ENCODE results near the gene AUTS2. TPM values are rescaled to one million over a fixed set of nuclear protein-coding genes. Genes with fewer than 3 reads are reported as not detected.

Gene AUTS2
- total and polyA plus RNA-seq, 9 of the 15 experiments (the other 6 are each of a cell fraction or from before 2014, with no cell fraction given), result 0.58 TPM; not detected in 8

- Histone ChIP-seq H3K79me2 (ENCODE audit: control insufficient read depth, insufficient read depth, low read length) (no peaks in the 10 kb centered on the region), H4K20me1 (replicated peaks; ENCODE audit: control insufficient read depth, insufficient read depth, low read length) (no peaks in the 10 kb centered on the region), H3K27me3 (ENCODE audit: control insufficient read depth in 2 of 2, insufficient read depth in 2 of 2, low read length in 2 of 2) (peaks cover 4 to 23% of the 10 kb centered on the region in 2 experiments; a peak in 3 of 5 replicates), H3K4me3 (no peak overlapping the region), H3K9me1 (ENCODE audit: control insufficient read depth, insufficient read depth, low read length) (no peaks in the 10 kb centered on the region), H3K27ac (ENCODE audit: extremely low read depth, low read depth, low read length) (no peak overlapping the region), H3K4me1 (replicated peaks in 1 of 2; ENCODE audit: control insufficient read depth in 2 of 2, insufficient read depth in 2 of 2, low read length in 2 of 2) (no peaks in the 10 kb centered on the region), H3K9me3 (replicated peaks; ENCODE audit: control insufficient read depth, insufficient read depth, low read depth, low read length) (no peaks in the 10 kb centered on the region), H3K4me2 (ENCODE audit: insufficient read depth, low read length) (no peak overlapping the region), H3K9ac (ENCODE audit: insufficient read depth in 1 of 2, low read depth in 2 of 2, low read length in 2 of 2) (no peak overlapping the region), H2AFZ (ENCODE audit: low read depth, low read length) (no peak overlapping the region), H3K36me3 (ENCODE audit: control insufficient read depth, insufficient read depth, low read length) (no peaks in the 10 kb centered on the region)
- FAIRE-seq, result no peak
- WGBS (ENCODE audit: insufficient coverage, low coverage, missing lambda C conversion rate), result 0% methylated on average over 2 of the region's 2 CpGs
- no TSS peak for BruUV-seq (replicated peaks)
- no peak for TF ChIP-seq MNT (conservative IDR thresholded peaks at IDR 0.05)
- no peak for TF ChIP-seq BCLAF1 (IDR thresholded peaks at IDR 0.05; ENCODE audit: borderline replicate concordance in 1 of 2, control insufficient read depth in 1 of 2, low read depth in 2 of 2, low read length in 1 of 2)
- TF ChIP-seq EZH2 (IDR thresholded peaks at IDR 0.05; ENCODE audit: borderline replicate concordance, low read depth, low read length), result no peak
- TF ChIP-seq MYBL2 (IDR thresholded peaks at IDR 0.05; ENCODE audit: low read depth), result no peak
- TF ChIP-seq MYBL2 (CRISPR knock-in tag; IDR thresholded peaks at IDR 0.05; ENCODE audit: borderline replicate concordance), result no peak
- TF ChIP-seq NKRF (IDR thresholded peaks at IDR 0.05; ENCODE audit: borderline replicate concordance), result no peak
- TF ChIP-seq GMEB1 (CRISPR knock-in tag; IDR thresholded peaks at IDR 0.05), result no peak
- TF ChIP-seq ZNF143 (CRISPR knock-in tag; IDR thresholded peaks at IDR 0.05), result no peak
- ChIA-PET POLR2A (interaction anchor here (0.6 kb wide), 1 partner anchor 1018 kb away, joined by 3 read pairs; no protein-coding TSS in a partner anchor), CTCF (ENCODE audit: low intra/inter-chr PET ratio) (no interaction called here)
- DNase-seq (ENCODE audit: extremely low read depth in 1 of 4, low spot score in 3 of 4), result no peak
- no peak for ATAC-seq
- intact Hi-C loops (cut with micrococcal nuclease) (no loop called here), in situ Hi-C loops (cut with MboI) (no loop called here)
Measured at GRCh38 chr7:70421319-70421718, 823.0 kb downstream of the AUTS2 start.
